ENCODE measurements around the gene AFF3.

GRCh38 chr2:99571533-99571932 is 570.9 kb downstream of the AFF3 start:
- TF ChIP-seq POLR2AphosphoS5 (IDR thresholded peaks at IDR 0.05; ENCODE audit: low read depth, low read length) (no peak), TAF1 (IDR thresholded peaks at IDR 0.05; ENCODE audit: borderline replicate concordance, insufficient read depth, low read length) (no peak), REST (IDR thresholded peaks at IDR 0.05; ENCODE audit: insufficient read depth in 1 of 2, low read depth in 2 of 2, low read length in 2 of 2) (no peak), SIN3A (IDR thresholded peaks at IDR 0.05; ENCODE audit: borderline replicate concordance, insufficient read depth, low read length) (no peak)

Data from PFSK-1 (cell line).